Fibroblast of lung (primary cell): ENCODE results near the gene CCDC88C.
"Not testable (repeated sequence)": the region's sequence is repeated elsewhere in the genome, so short reads cannot be mapped to it uniquely, and the experiment has no call there.

ENCODE experiments used
- EZH2 ChIP-seq: IDR thresholded peaks from 2 replicates; pipeline ENCODE4 v1.5.1; 2012; ENCODE audit warnings: low read length, control low read depth, mild to moderate bottlenecking; ENCODE audit errors: missing control alignments
- TF ChIP-seq, protein P1 (sequence below), 2 donors: IDR thresholded peaks in 1 of 2; conservative IDR thresholded peaks in 1 of 2; 1 replicate in 1 of 2; 2 replicates in 1 of 2; pipeline ENCODE4 v1.5.1; 2011 to 2012; ENCODE audit warnings: low read length in 2 of 2, control low read depth in 1 of 2, inconsistent platforms in 1 of 2, low read depth in 1 of 2, mild to moderate bottlenecking in 1 of 2

- TF ChIP-seq, protein P1, sequence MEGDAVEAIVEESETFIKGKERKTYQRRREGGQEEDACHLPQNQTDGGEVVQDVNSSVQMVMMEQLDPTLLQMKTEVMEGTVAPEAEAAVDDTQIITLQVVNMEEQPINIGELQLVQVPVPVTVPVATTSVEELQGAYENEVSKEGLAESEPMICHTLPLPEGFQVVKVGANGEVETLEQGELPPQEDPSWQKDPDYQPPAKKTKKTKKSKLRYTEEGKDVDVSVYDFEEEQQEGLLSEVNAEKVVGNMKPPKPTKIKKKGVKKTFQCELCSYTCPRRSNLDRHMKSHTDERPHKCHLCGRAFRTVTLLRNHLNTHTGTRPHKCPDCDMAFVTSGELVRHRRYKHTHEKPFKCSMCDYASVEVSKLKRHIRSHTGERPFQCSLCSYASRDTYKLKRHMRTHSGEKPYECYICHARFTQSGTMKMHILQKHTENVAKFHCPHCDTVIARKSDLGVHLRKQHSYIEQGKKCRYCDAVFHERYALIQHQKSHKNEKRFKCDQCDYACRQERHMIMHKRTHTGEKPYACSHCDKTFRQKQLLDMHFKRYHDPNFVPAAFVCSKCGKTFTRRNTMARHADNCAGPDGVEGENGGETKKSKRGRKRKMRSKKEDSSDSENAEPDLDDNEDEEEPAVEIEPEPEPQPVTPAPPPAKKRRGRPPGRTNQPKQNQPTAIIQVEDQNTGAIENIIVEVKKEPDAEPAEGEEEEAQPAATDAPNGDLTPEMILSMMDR (conservative IDR thresholded peaks at IDR 0.05 in 1 of 2, IDR thresholded peaks at IDR 0.05 in 1 of 2; ENCODE audit: low read depth in 1 of 2, low read length in 2 of 2), result not testable (repeated sequence)
- TF ChIP-seq EZH2, result not testable (repeated sequence)
Observed at GRCh38 chr14:91226360-91226759, 191.3 kb downstream of the CCDC88C start.
